Measurements from ENCODE around the gene FAM20C.

FAM20C gene

DNA sequence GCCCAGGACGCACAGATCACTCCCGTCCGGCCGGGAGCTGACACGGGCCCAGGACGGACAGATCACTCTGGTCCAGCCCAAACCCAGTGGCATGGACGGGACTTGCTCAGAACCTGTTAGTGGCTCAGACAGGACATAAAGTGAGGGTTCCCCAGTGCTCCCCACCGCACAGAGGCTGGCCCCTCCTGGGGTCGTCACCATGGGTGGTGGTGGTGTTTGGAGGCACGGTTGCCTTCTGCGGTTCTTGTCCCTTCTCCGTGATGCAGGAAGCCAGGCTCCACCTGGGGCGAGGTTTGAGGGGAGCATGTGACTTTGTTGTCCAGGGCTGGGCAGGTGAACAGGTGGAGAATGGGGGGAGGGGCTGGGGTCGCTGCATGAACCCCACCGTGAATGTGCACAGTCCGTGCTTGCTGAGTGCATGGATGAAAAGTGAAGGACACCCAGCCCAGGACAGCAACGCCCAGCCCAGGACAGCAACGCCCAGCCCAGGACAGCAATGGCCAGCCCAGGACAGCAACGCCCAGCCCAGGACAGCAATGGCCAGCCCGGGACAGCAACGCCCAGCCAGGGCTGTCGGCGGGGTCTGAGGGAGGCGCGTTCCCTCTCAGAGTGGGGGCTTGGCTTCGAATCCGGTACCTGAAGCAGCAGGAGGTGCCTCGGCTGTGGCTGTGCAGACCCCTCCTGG is 26.7 kb downstream of the FAM20C start:
- no peak overlapping the region for H3K27ac ChIP-seq
- H3K36me3 ChIP-seq, result no peaks in the 10 kb centered on the region
- no peak for TF ChIP-seq CTCF (IDR thresholded peaks at IDR 0.05)
- no peaks in the 10 kb centered on the region for H3K4me1 ChIP-seq (ENCODE audit: control insufficient read depth in 1 of 2, insufficient read depth in 1 of 2, low read depth in 1 of 2, low read length in 1 of 2)
- no peak overlapping the region for H3K4me3 ChIP-seq (ENCODE audit: low read depth in 1 of 2, low read length in 1 of 2)
- no peaks in the 10 kb centered on the region for H3K9me3 ChIP-seq
- no peaks in the 10 kb centered on the region for H3K27me3 ChIP-seq

DNA sequence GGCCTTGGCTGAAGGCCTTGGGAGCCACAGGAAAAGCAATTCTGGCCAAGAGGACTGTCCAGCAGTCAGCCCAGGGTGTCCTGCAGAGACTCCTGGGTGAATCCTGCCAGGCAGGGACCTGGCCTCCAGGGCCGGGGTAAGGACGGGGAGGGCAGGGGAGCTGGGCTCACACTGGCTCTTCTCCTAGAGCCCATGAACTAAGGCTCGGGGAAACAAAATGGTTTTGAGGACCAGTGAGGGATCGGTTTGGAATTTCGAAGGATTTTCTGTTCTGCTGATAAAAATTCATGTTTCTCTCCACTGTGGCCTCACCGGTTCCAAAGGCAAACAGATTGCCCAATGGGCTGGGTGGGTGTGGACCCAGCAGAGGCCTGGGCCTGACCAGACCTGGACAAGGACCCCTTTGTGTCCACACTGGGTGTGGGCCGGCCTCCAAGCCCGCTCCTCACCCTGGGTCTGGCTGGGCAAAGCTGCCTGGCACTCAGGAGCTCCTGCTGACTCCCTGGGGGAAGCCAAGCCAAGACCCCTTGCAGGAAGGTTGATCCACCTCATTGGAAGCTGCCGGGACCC is 27.3 kb downstream of the FAM20C start:
- Histone ChIP-seq H3K9me3 (no peaks in the 10 kb centered on the region), H3K36me3 (no peaks in the 10 kb centered on the region), H3K27ac (no peak overlapping the region), H3K27me3 (no peaks in the 10 kb centered on the region), H3K4me3 (ENCODE audit: low read depth in 1 of 2, low read length in 1 of 2) (no peak overlapping the region), H3K4me1 (ENCODE audit: control insufficient read depth in 1 of 2, insufficient read depth in 1 of 2, low read depth in 1 of 2, low read length in 1 of 2) (no peaks in the 10 kb centered on the region)
- TF ChIP-seq CTCF (IDR thresholded peaks at IDR 0.05), result no peak

GRCh38 chr7:220151-220841 is 27.9 kb downstream of the FAM20C start:
- Histone ChIP-seq H3K36me3 (no peaks in the 10 kb centered on the region), H3K9me3 (no peaks in the 10 kb centered on the region), H3K4me1 (ENCODE audit: control insufficient read depth in 1 of 2, insufficient read depth in 1 of 2, low read depth in 1 of 2, low read length in 1 of 2) (no peaks in the 10 kb centered on the region), H3K4me3 (ENCODE audit: low read depth in 1 of 2, low read length in 1 of 2) (no peak overlapping the region), H3K27me3 (no peaks in the 10 kb centered on the region), H3K27ac (no peak overlapping the region)
- TF ChIP-seq CTCF (IDR thresholded peaks at IDR 0.05), result no peak

DNA sequence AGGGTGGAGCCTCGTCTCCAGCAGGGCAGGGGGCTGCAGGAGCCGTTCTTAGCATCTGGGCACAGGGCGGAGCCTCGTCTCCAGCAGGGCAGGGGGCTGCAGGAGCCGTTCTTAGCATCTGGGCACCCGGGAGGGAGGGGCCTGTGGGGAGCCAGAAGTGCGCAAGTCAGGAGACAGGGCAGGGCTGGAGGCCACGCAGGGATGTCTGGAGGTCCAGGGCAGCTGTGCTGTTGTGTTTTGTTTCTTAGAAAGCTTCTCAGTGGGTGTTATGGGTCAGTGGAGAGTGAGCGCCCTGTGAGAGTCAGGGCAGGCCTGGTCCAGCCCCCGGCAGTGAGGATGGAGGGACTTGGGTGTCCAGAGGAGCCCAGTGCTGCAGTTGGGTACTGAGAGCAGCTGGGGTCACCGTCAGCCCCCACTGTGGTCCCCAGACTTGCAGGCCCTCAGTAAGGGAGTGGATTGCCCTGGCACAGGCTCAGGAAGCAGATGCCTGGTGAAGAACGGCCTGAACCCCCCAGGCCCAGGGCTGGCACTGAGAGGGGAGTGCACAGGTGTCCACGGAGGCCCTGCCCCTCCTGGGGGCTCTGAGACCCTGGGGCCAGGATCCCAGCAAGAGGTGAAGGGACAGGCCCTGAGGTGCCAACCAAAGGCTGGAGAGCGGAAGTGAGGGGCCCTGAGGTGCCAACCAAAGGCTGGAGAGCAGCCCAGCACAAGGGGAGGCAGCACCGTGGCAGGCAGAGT is 29.8 kb downstream of the FAM20C start:
- Histone ChIP-seq H3K27ac (no peak overlapping the region), H3K27me3 (no peaks in the 10 kb centered on the region), H3K9me3 (no peaks in the 10 kb centered on the region), H3K4me3 (ENCODE audit: low read depth in 1 of 2, low read length in 1 of 2) (no peak overlapping the region), H3K4me1 (ENCODE audit: control insufficient read depth in 1 of 2, insufficient read depth in 1 of 2, low read depth in 1 of 2, low read length in 1 of 2) (no peaks in the 10 kb centered on the region), H3K36me3 (no peaks in the 10 kb centered on the region)
- TF ChIP-seq CTCF (IDR thresholded peaks at IDR 0.05), result no peak

DNA sequence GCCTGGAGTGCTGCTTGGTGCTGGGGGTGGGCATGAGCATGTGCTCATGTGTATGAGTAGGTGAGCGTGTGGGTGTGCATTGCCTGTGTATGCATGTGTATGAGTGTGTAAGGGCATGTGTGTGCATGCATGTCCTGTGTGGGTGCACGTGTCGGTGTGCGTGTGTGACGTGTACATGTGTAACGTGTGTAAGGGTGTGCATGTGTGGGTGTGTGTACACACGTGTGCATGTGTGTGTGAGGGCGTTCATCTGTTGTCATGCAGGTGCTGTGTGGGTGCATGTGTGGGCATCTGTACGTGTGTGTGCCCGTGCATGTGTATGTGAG is 30.3 kb downstream of the FAM20C start:
- Histone ChIP-seq H3K4me1 (ENCODE audit: control insufficient read depth in 1 of 2, insufficient read depth in 1 of 2, low read depth in 1 of 2, low read length in 1 of 2) (no peaks in the 10 kb centered on the region), H3K36me3 (no peaks in the 10 kb centered on the region), H3K4me3 (ENCODE audit: low read depth in 1 of 2, low read length in 1 of 2) (no peak overlapping the region), H3K9me3 (no peaks in the 10 kb centered on the region), H3K27ac (no peak overlapping the region), H3K27me3 (no peaks in the 10 kb centered on the region)
- no peak for TF ChIP-seq CTCF (IDR thresholded peaks at IDR 0.05)
